GM12801 (cell line): Measurements from ENCODE around the gene LDAH.

Experiments
- CTCF ChIP-seq: IDR thresholded peaks from one replicate; pipeline ENCODE4 v1.5.1; 2011; ENCODE audit warnings: control low read depth; ENCODE audit not compliant: insufficient read length; ENCODE audit errors: extremely low read depth

Gene LDAH

GRCh38 chr2:20737505-20737904 lies 85.4 kb downstream of the LDAH start:
- TF ChIP-seq CTCF: no peak

- no peak for TF ChIP-seq CTCF
Measured at GRCh38 chr2:20728114-20728758, 94.7 kb downstream of the LDAH start.

- no peak for TF ChIP-seq CTCF
Measured at GRCh38 chr2:20726913-20727312, 96.0 kb downstream of the LDAH start.

GRCh38 chr2:20725782-20726181 lies 97.1 kb downstream of the LDAH start:
- no peak for TF ChIP-seq CTCF

GRCh38 chr2:20724500-20725053 lies 98.3 kb downstream of the LDAH start:
- TF ChIP-seq CTCF: no peak

GRCh38 chr2:20723543-20723942 lies 99.4 kb downstream of the LDAH start:
- TF ChIP-seq CTCF: no peak

- no peak for TF ChIP-seq CTCF
Measured at GRCh38 chr2:20722592-20723240, 100.2 kb downstream of the LDAH start.
